ENCODE measurements around the gene AMMECR1. TPM values are rescaled to one million over a fixed set of nuclear protein-coding genes. Genes with fewer than 3 reads are reported as not detected.
A peak's percentile ranks its signal among the peaks of the same experiment; 100 is the strongest.

Gene AMMECR1
- total RNA-seq, 3 donors from 2014 or later (not counting 1 experiment from before 2014, with no cell fraction given): 10.0 to 16.7 (median 11.5) TPM

GRCh38 chrX:110251526-110251925, 66.4 kb downstream of the AMMECR1 start:
- H3K9me3 ChIP-seq (ENCODE audit: control insufficient read depth, insufficient read depth, low read length): no peaks in the 10 kb centered on the region
- H3K27me3 Mint-ChIP-seq (ENCODE audit: low read depth in 2 of 2): peaks cover 0 to 5% of the 10 kb centered on the region in 2 donors
- no peaks in the 10 kb centered on the region for H3K4me1 ChIP-seq (ENCODE audit: control insufficient read depth, insufficient read depth, low read length)
- no peak overlapping the region for H3K4me3 Mint-ChIP-seq
- peaks cover 28 to 36% of the 10 kb centered on the region in 2 donors for H3K4me1 Mint-ChIP-seq
- ATAC-seq (no peak), DNase-seq (no peak)
- no peak overlapping the region for H3K4me3 ChIP-seq (ENCODE audit: low read length)
- no peaks in the 10 kb centered on the region for H3K27me3 ChIP-seq (ENCODE audit: control insufficient read depth, insufficient read depth, low read length)
- no peaks in the 10 kb centered on the region for H3K36me3 ChIP-seq (ENCODE audit: control insufficient read depth, insufficient read depth, low read length)
- H3K36me3 Mint-ChIP-seq: no peaks in the 10 kb centered on the region
- no peak overlapping the region for H3K27ac Mint-ChIP-seq
- H3K9me3 Mint-ChIP-seq: no peaks in the 10 kb centered on the region
- TF ChIP-seq CTCF (IDR thresholded peaks at IDR 0.05): no peak
- H3K27ac ChIP-seq (ENCODE audit: low read length): no peak overlapping the region
- intact Hi-C loops (cut with micrococcal nuclease): no loop called here
- WGBS (ENCODE audit: insufficient coverage): 43% methylated on average over 1 of the region's 1 CpG

- Histone ChIP-seq H3K27me3 (ENCODE audit: control insufficient read depth, insufficient read depth, low read length) (no peaks in the 10 kb centered on the region), H3K4me3 (ENCODE audit: low read length) (no peak overlapping the region), H3K9me3 (ENCODE audit: control insufficient read depth, insufficient read depth, low read length) (no peaks in the 10 kb centered on the region), H3K36me3 (ENCODE audit: control insufficient read depth, insufficient read depth, low read length) (no peaks in the 10 kb centered on the region), H3K4me1 (ENCODE audit: control insufficient read depth, insufficient read depth, low read length) (no peaks in the 10 kb centered on the region), H3K27ac (ENCODE audit: low read length) (no peak overlapping the region)
- WGBS (ENCODE audit: insufficient coverage): no CpG with 5 or more reads among the region's 1 CpG
- intact Hi-C loops (cut with micrococcal nuclease): no loop called here
- no peak for TF ChIP-seq CTCF (IDR thresholded peaks at IDR 0.05)
- no peaks in the 10 kb centered on the region for H3K9me3 Mint-ChIP-seq
- peaks cover 33 to 42% of the 10 kb centered on the region in 2 donors for H3K4me1 Mint-ChIP-seq
- H3K36me3 Mint-ChIP-seq: no peaks in the 10 kb centered on the region
- ATAC-seq: no peak
- H3K4me3 Mint-ChIP-seq: no peak overlapping the region
- H3K27me3 Mint-ChIP-seq (ENCODE audit: low read depth in 2 of 2): peaks cover 0 to 5% of the 10 kb centered on the region in 2 donors
- peak overlapping the region in 1 of 2 donors; percentile 25 for H3K27ac Mint-ChIP-seq
- DNase-seq: no peak
Observed at GRCh38 chrX:110250847-110251246, 67.0 kb downstream of the AMMECR1 start.

GRCh38 chrX:110248578-110248977, 69.3 kb downstream of the AMMECR1 start:
- Mint-ChIP-seq H3K4me1 (peaks cover 36 to 49% of the 10 kb centered on the region in 2 donors), H3K27ac (peak overlapping the region in 1 of 2 donors; percentile 29)
- DNase-seq: no peak

More at GRCh38 chrX:110248578-110248977, 69.3 kb downstream of the AMMECR1 start:
- TF ChIP-seq CTCF (IDR thresholded peaks at IDR 0.05): no peak
- no peak overlapping the region for H3K4me3 ChIP-seq (ENCODE audit: low read length)
- H3K36me3 Mint-ChIP-seq: no peaks in the 10 kb centered on the region
- no peaks in the 10 kb centered on the region for H3K27me3 Mint-ChIP-seq (ENCODE audit: low read depth in 2 of 2)
- no peaks in the 10 kb centered on the region for H3K9me3 Mint-ChIP-seq
- intact Hi-C loops (cut with micrococcal nuclease): no loop called here
- no peaks in the 10 kb centered on the region for H3K36me3 ChIP-seq (ENCODE audit: control insufficient read depth, insufficient read depth, low read length)
- 57% methylated on average over 1 of the region's 1 CpG for WGBS (ENCODE audit: insufficient coverage)
- H3K27me3 ChIP-seq (ENCODE audit: control insufficient read depth, insufficient read depth, low read length): no peaks in the 10 kb centered on the region
- no peaks in the 10 kb centered on the region for H3K9me3 ChIP-seq (ENCODE audit: control insufficient read depth, insufficient read depth, low read length)
- no peak for ATAC-seq
- no peak overlapping the region for H3K4me3 Mint-ChIP-seq
- H3K4me1 ChIP-seq (ENCODE audit: control insufficient read depth, insufficient read depth, low read length): no peaks in the 10 kb centered on the region
- H3K27ac ChIP-seq (ENCODE audit: low read length): no peak overlapping the region

All from natural killer cell (primary cell).